NB4 (cell line): Measurements from ENCODE around the gene ZNF774.
A peak's percentile ranks its signal among the peaks of the same experiment; 100 is the strongest.

Source experiments
- DNase-seq: peaks from one replicate; pipeline ENCODE4 v3.0.0; 2010; ENCODE audit warnings: low read depth
- H3K4me3 ChIP-seq: one replicate; pipeline ENCODE4 v1.5.1; 2011; ENCODE audit warnings: mild to moderate bottlenecking, low read depth, low read length, moderate library complexity
- MYC ChIP-seq: IDR thresholded peaks from 2 replicates; pipeline ENCODE4 v1.6.1; 2011; ENCODE audit warnings: low read depth, low read length
- POLR2A ChIP-seq: IDR thresholded peaks from 2 replicates; pipeline ENCODE4 v1.6.1; 2011; ENCODE audit warnings: mild to moderate bottlenecking; ENCODE audit not compliant: insufficient read length; ENCODE audit errors: extremely low read depth
- TF ChIP-seq, protein P1 (sequence below): IDR thresholded peaks from one replicate; pipeline ENCODE4 v1.5.1; 2012; ENCODE audit warnings: low read depth, low read length
- TF ChIP-seq, protein P2 (sequence below): IDR thresholded peaks from 2 replicates; pipeline ENCODE4 v1.6.1; 2011; ENCODE audit warnings: low read depth, low read length

The ZNF774 gene

DNA sequence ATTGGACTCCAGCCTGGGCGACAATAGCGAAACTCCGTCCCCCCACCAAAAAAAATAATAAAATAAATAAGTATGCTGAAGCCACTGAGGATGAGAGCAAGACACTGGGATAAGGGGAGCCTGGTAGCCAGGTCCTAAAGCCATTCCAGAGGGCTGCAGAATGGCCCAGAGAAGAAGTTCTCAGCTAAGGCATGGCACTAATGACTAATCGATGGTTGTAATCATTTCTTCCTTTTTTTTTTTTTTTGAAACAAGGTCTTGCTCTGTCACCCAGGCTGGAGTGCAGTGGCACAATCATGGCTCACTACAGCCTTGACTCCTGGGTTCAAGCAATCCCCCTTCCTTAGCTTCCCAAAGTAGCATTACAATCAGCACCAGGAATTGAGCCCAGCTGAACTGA lies 25.6 kb upstream of the ZNF774 start:
- H3K4me3 ChIP-seq = no peak overlapping the region
- DNase-seq = no peak
- TF ChIP-seq, protein P1, sequence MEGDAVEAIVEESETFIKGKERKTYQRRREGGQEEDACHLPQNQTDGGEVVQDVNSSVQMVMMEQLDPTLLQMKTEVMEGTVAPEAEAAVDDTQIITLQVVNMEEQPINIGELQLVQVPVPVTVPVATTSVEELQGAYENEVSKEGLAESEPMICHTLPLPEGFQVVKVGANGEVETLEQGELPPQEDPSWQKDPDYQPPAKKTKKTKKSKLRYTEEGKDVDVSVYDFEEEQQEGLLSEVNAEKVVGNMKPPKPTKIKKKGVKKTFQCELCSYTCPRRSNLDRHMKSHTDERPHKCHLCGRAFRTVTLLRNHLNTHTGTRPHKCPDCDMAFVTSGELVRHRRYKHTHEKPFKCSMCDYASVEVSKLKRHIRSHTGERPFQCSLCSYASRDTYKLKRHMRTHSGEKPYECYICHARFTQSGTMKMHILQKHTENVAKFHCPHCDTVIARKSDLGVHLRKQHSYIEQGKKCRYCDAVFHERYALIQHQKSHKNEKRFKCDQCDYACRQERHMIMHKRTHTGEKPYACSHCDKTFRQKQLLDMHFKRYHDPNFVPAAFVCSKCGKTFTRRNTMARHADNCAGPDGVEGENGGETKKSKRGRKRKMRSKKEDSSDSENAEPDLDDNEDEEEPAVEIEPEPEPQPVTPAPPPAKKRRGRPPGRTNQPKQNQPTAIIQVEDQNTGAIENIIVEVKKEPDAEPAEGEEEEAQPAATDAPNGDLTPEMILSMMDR = no peak
- TF ChIP-seq, protein P2, sequence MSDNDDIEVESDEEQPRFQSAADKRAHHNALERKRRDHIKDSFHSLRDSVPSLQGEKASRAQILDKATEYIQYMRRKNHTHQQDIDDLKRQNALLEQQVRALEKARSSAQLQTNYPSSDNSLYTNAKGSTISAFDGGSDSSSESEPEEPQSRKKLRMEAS = no peak
- TF ChIP-seq MYC (no peak), POLR2A (no peak)

DNA sequence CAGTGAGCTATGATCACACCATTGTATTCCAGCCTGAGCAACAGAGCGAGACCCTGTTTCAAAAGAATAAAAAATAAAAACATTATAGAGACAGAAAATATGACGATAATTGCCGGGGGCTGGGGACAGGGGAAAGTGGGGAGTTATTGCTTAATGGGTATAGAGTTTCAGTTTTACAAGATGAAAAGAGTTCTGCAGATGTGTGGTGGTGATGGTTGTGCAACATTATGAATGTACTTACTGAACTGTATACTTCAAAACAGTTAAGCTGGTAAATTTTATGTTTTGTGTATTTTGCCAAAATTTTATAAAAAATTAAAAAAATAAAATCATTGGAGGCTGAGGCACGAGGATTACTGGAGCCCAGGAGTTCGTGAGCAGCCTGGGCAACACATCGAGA lies 24.8 kb upstream of the ZNF774 start:
- H3K4me3 ChIP-seq = no peak overlapping the region
- peak; percentile 87 for DNase-seq
- TF ChIP-seq, protein P1 = no peak
- TF ChIP-seq, protein P2 = peak; percentile 18; the same call in 1 of the 2 replicates
- peak; percentile 53 for TF ChIP-seq MYC

DNA sequence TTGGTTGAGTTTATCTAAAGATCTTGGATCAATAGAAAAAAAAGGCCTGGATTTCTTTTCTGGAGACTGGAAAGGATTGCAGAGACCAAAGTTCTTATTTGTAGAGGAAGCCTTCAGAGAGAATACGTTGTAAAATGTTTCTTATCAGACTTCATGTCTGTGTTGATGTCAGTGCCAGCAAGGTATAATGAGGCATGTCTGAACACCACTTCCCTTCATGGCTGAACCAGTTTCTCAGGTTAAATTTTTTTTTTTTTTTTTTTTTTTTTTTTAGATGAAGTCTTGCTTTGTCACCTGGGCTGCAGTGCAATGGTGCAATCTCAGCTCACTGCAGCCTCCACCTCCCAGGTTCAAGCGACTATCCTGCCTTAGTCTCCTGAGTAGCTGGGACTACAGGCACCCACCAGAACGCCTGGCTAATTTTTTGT lies 17.8 kb upstream of the ZNF774 start:
- H3K4me3 ChIP-seq = no peak overlapping the region
- no peak for DNase-seq
- TF ChIP-seq, protein P2 = no peak
- TF ChIP-seq POLR2A (no peak), MYC (no peak)
- TF ChIP-seq, protein P1 = no peak

DNA sequence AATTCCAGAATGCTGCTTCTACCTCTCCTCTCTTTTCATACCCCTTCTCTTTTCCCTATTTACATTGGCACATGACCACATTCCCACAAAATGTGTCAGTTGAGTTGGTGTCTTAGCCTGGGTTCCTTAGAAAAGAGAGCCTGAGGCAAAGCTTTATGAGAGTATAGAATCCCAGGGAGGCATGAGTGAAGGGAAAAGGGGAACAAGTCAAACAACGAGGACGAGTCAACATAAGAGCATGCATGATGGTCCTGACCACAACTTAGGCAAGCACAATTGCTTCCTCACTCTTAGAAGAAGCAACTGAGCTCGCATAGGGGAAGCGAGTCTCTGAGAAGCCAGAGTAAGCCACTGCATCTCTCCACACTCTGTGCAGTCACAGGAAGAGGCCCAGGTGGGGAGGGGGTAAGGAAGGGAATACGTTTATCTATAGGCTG lies 15.4 kb upstream of the ZNF774 start:
- H3K4me3 ChIP-seq = no peak overlapping the region
- TF ChIP-seq, protein P1 = no peak
- TF ChIP-seq, protein P2 = peak; percentile 81
- TF ChIP-seq MYC = peak; percentile 84
- DNase-seq = peak; percentile 97

DNA sequence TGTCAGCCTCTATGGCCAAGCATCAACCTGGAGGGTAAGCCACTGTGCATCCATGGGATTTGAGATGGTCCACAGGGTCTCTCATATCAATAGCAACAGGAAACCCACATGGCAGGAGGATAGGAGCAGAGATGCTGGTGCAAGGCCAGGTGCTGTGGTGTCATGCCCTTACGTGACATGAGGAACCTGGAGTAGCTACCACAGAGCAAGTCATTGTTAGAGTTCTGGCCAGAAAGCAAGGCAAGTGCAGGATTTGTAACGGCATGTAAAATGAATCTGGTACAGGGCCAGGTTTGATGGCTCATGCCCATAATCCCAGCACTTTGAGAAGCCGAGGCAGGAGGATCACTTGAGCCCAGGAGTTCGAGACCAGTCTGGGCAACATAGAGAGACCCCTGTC lies 14.8 kb upstream of the ZNF774 start:
- TF ChIP-seq POLR2A = no peak
- TF ChIP-seq, protein P2 = peak; percentile 35; the same call in 1 of the 2 replicates
- peak; percentile 69 for DNase-seq
- no peak overlapping the region for H3K4me3 ChIP-seq

DNA sequence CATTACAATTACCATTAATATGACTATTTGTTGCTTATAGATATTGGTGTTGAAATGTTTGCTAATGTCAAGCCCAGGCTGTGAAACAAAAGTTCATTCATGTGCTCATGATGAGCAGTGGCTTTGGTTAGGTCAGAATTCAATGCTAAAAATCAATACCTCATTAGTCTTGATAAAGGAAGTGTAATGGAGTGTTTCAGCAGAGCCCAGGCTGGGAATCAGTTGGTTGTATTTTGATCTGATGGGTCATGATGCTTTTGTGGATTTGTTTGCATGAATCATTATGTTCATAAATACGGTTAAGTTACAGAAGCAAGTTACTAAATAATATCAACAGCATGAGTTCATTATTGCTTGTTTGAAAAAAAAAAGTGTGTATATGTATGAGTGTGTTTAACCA lies 13.6 kb upstream of the ZNF774 start:
- TF ChIP-seq POLR2A = no peak
- TF ChIP-seq, protein P1 = no peak
- TF ChIP-seq MYC = no peak
- TF ChIP-seq, protein P2 = no peak
- DNase-seq = no peak
- no peak overlapping the region for H3K4me3 ChIP-seq
